EH (cell line): Measurements from ENCODE around the gene XPOT.

Source experiments
- DNase-seq: peaks from one replicate; pipeline ENCODE4 v3.0.0-alpha.2; 2015; ENCODE audit warnings: low read depth

The XPOT gene

DNA sequence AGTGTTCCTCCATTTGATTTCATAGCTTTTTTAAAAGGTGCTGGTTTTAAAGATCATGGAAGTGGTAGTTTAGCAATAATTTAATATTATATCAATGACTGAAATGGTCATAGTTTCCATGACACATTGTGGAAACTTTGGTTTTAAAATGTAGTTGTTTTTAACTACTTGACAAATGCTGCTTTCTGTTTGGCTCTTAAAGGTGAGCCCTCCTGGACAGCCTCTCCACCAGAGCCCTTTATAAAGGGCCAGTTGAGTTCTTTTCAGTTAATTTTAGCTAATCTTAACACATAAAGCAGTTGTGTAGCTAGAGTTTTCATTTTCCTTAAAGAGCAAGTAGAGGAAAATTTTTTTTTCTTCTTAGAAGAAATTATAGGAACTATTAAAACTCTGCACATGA is 14.0 kb downstream of the XPOT start:
- DNase-seq: no peak

DNA sequence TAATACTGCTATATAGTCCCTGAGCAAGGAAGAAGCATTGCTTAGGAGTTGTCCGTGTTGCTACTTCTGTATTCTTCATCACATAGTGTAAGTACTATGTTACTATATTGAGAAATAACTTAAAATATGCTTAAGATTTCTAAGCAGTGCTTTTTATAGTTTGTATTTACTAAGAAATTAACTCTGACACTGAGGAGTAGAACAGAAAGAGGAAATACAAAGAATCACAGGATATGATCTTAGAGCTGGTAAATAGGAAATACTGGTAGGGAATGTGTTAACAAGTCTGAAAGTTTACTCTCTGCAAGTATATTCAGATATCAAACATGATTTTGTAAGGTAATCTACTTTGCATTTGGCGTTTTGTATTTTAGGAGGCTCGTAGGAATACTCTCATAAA is 15.5 kb downstream of the XPOT start:
- no peak for DNase-seq

DNA sequence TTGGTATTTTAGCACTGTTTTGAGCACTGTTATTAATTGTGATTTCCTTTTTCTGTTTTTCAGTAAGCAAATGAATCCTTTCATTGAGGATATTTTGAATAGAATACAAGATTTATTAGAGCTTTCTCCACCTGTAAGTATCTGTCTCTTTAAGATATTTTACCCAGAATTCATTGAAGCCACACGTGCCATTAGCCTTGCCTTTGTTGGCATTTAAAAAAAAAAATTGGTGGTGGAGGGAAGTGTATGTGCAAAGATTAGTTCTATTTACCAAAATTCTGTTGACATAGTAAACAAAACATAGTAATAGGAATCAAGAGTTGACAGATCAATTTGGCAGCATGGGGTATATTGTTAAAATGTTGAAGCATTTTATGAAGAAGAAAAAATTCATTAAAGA is 23.8 kb downstream of the XPOT start:
- no peak for DNase-seq

DNA sequence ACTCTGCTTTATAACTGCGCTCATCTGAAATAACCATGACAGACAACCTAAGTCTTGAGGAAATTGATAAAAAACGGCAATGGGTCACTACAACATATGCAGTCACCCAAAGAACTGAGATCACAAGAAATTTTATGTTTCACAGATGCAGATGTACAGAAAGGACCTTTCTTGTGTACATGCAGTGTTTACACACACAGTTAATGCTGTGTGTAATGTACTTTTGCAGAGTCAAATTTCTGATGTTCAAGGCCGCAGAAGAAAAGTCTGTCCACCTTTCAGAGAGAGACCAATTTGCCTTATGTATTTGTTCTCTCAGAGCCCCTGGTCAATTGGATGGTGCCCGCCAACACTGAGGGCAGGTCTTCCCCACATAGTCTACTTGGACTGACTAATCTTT is 24.8 kb downstream of the XPOT start:
- DNase-seq: no peak

DNA sequence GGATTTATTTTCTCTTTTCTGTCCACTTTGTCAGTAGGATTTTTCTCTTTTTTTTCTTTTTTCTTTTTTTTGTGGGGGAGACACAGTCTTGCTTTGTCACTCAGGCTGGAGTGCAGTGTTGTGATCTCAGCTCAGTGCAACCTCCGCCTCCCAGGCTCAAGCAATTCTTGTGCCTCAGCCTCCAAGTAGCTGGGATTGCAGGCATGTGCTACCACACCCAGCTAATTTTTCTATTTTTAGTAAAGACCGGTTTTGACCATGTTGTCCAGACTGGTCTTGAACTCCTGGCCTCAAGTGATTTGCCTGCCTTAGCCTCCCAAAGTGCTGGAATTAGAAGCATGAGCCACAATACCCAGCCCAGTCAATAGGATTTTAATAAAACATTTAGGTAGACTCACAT is 26.7 kb downstream of the XPOT start:
- DNase-seq: peak; percentile 28

DNA sequence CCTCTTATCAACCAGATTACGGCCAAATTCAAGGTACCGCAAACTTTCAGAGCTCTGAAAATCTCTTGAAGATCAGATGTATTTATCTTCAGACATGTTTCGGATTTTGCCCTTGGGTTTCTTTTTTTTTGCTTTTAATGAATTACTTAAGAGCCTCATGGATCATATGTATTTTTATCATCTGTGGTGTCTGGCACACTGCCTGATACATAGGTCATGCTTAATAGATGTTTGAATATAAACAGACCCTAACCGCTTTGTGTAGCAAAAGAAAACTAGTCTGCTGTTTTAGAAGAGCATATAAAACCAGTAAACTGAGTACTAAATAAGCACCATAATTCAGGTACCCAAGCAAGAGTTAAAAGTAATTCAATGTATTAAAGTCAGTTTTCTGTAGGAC is 27.6 kb downstream of the XPOT start:
- peak; percentile 18 for DNase-seq

DNA sequence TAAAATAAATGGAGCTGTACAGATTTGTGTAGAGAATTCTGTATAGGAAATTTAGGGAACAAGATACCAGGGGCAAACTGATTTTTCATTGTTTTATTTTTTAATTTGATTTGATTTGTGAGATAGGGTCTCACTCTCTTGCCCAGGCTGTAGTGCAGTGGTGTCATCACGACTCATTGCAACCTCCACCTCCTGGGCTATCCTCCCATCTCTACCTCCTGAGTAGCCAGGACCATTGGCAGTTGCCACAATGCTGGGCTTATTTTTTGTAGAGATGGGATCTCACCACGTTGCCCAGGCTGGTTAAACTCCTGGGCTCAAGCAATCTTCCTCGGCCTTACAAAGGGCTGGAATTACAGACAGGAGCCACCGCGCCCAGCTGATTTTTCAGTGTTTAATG is 29.7 kb downstream of the XPOT start:
- no peak for DNase-seq

DNA sequence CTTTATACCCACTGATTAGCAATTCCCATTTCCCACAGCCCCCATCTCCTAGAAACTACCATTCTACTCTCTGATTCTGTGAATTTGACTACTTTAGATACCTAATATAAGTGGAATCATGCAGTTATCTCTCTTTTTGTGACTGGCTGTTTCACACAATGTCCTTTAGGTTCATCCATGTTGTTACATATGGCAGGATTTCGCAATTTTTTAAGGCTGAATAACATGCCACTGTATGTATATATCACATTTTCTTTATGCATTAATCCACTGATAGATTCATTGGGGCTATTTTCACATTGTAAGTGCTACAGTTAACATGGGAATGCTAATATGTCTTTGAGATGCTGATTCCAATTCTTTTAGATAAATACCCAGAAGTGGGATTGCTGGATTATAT is 35.9 kb downstream of the XPOT start:
- DNase-seq: no peak

DNA sequence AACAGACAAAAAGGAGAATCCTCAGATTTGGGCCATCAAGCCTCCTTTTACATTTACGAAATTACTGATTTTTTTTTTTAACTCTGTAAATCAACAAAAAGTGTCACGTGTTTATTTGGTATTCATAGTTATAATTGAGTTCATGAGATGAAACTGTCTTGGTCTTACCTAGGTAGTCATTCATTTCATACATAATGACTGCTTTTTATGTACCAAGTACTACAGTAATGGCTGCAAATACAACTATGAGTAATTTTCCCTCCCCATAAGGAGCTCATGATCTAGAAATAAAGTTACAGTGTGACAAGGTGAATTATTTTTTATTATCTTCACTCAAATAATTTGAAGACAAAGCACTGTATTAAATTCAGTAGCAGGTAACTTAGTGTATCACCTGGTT is 41.3 kb downstream of the XPOT start:
- DNase-seq: no peak

DNA sequence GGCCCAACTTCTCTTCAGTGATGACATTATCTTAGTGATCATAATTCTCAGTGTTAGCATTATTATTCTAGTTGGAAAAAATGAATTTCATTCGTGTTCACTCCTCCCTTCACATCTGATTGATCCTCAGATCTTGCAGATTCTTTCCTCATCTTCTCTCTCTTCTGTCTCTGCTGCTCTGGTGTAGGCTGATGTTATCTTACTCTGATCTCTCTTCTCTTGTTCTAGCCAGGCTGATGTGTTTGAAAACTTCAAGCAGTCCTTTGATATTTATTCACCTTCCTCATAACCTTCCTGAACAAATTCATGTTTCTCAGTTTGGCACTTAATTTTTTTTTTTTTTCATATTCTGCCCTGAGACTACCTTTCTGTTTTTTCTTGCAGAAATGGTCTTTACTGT is 42.1 kb downstream of the XPOT start:
- no peak for DNase-seq

DNA sequence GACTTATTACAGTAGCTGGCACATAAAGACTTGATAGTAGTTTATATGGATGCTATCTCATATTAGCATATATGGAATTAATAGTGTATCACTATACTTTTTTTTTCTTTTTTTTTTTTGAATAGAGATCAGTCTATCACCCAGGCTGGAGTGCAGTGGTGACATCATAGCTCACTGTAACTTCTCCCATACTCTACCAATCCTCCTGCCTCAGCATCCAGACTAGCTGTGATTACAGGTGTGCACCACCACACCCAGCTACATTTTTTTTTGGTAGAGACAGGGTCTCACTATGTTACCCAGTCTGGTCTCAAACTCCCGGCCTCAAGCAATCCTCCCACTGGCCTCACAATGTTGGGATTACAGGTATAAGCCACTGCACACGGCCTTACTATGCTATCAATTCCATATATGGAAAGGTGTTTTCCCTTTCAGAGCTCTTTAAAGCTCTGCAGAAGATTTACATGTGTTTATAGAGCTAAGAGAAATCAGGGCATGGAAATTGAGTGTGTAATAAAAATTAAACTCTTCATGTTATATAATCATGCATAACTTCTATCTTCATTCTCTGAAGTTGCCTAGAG is 46.0 kb downstream of the XPOT start:
- no peak for DNase-seq

DNA sequence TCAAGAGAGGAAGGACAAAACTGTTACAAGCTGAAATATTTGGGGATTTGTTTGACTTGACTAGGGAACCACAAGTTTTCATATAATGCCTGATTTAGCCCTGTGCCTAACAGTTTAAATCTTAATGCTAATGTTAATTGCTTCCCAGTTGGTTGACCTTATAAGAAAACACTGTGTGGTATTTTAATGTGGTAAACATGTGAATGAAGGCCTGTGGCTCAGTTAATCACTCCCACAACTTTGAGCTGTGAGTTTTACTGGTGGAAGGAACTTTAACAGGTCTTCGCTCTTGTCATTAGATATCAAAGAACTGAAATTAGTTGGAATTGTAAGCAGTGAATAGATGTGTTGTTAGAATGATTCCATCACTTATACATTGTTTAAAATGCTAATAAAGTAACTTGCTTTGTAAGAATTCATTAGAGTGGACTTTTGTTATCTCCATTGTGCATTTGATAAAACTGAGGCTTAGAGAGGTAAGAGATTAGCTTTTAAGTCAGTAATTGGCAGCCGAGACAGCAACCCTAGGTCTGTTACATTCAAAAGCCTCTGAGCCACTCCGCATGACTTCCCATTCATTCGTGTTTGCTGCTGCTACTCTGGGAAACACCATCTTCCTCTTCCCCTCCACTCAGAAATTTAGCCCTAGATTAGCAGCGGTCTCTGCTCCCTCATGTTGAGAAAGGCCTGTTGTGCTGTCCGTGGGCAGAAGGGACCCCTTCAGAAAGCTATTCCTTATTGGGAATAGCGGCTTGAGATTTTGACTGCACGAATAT is 46.7 kb downstream of the XPOT start:
- peak; percentile 34 for DNase-seq

DNA sequence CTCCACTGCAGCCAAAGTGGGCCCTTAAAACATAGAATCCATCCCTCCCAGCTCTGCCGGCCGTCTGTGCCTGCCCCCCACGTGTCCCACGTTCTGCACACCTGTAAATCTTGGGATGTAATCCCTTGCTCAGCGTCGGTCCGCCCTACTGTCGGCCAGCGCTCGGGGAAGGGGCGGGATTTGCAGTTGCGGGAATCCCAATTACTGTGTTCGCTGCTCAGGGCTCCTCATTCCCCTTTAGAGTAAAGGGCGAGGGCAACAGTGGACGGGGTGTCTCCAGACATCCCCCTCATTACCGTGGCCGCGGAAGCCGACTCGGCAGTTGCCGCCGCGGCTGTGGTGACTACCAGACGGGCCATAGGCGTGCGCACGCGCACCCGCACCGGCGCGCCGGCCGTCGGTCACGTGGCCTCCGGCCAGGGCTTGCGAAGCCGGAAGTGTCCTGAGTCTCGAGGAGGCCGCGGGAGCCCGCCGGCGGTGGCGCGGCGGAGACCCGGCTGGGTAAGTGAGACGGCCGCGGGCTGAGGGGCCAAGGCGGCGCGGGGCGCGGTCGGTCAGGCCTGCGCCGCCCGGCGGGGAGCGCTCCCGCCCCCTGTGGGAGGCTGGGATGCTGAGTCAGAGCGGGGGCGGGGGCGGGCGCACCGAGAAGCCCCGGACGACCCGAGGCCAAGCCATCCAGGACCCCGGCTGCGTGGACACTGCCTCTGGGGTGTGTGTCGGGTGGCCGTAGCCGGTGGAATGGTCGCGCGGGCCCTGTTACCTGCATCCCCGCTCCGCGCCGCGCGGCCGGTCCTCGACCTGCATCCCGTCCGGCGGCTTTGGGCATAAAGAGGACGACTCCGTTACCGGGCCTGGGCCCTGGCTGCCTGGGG is 47.7 kb downstream of the XPOT start, which contains the start of gene TBK1:
TSS of gene TBK1 (plus strand) at position 434 of the 872 bp plus-strand sequence. CDS start 3,751 bp downstream, outside the sequence.
- peak; percentile 88 for DNase-seq

DNA sequence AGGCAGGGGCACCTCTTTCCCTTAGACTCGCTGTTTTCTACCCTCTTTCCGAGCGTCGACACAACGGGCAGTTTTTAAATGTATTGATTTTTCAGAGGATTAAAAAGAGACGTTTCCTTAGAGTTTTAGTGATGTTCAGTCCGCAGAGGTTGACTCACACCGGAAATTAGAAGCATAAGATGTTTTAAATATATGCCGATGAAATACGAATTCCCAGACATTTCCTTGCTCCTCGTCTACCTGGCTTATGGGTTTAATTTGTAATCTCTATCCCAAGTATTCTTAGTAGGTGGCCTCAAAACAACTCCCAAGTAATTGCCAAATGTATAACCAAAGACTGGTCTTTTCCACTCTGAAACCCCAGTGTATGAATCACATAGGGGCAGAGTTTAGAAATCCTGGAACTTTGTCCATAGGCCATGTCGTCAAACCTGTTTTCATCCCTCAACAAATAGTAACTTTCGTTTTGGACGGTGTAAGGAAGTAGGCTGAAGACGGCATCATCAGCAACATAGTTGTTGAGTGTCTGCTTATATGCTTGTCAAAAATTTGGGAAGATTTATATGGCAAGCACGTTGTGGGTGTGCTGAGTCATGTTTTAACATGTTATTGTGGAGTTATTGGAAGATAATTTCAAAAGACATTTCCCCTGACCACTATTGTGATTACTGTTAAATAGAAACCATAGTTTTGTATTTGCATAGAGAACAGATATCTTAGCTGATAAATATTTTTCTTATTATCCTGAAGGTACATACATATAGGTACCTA is 48.6 kb downstream of the XPOT start:
- DNase-seq: peak; percentile 81

DNA sequence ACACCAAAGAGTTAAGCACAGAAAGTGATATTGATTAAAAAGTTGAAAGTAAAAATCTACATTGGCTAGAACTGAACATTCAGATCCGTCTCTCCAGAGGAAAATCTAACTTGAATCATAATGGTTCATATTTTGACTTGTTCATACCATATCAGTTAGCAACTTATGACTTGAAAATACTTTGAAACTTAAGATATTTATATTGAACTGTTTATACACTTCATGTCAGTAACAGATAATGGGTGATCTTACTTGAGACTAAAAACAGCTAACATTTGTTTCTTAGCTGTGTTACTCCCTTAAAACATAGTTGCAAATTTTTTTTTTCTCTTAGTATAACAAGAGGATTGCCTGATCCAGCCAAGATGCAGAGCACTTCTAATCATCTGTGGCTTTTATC is 51.3 kb downstream of the XPOT start:
- no peak for DNase-seq

DNA sequence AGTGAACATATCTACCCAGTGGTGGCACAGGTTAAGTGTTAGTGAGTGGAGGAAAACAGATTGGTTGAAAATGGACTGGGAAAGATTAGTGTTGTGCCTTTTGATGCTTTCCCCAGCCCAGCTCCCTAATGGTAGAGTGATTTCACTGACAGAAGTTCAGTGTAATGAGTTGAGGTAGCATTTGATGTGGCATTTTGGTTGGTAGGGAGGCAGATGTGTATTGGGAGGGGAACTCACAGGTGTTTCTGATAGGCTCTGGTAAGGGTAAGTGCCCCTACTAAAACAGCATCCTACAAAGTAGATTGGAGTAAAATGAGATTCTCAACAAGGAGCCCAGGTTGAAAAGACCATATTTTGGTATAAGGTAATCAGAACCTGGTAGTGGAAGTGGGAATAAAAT is 51.9 kb downstream of the XPOT start:
- no peak for DNase-seq

DNA sequence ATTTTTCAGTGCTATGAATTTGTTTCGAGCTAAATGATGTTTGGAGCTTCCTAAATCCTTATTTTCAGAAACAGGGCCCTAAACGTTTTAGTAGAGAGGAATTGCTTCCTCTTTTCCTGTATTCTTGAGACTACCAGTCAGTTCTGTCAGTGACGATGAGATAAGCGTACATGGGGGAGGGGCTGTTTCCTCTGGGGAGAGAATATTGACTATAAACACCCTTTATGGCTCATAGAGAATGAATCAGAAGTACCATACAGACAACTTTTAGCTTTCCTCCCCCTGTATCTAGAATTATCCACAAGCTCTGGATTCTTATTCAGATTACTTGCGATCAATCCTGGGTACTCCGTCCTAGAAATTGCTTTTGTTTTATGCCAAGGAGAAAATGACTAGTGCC is 52.8 kb downstream of the XPOT start:
- DNase-seq: no peak

DNA sequence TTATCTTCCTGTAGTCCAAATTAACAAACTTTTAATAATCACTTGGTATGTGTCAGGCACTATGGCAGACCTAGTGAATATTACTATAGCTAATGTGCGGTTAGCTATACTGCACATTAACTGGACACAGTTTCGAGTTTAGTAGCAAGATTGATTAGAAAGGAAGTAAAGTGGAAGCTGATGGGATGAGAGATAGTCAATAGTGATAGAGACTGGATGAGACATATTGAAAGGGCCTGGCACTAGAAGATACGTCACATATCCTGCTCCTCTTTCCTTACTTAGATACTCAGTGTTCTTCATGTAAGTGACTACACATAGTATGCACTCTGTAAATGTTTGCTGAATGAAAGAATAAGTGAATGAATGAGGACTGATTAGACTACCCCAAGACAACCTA is 53.3 kb downstream of the XPOT start:
- no peak for DNase-seq

DNA sequence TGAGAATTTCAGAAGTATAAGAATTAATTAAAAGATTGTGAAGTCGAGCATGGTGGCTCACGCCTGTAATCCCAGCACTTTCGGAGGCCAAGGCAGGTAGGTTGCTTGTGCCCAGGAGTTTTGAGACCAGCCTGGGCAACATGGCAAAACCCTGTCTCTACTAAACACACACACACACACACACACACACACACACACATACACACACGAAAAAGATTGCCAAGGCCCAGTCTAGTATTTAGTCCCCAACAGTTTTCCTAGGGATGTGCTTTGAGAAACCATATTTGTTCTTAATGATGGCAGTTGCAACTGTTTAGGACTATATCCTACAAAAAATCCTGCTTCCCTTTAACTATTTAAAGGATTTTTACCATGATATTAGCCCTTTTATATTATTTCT is 53.7 kb downstream of the XPOT start:
- no peak for DNase-seq

DNA sequence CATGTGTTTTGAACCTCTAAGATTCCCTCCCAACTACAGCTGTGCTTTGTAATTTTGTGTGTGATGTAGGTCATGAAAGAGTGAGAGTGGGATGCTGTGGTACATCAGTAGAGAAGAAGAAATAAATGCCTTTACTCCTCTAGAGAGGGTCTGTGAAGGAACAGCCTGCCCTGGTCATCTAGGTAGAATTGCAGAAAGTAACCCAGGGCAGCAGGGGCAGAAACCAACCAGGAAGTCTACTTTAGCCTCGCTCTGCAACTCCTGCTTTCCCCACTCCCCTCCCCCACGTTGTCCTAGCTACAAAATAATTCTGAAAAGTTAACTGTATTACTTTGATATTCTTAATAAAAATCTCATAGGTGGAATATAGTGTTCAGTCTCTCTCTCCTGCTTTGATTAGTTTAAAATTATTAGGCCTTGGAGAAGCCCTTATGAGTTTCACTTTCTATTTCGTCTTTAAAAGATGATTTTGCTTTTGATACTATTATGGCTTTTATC is 55.3 kb downstream of the XPOT start:
- DNase-seq: no peak

DNA sequence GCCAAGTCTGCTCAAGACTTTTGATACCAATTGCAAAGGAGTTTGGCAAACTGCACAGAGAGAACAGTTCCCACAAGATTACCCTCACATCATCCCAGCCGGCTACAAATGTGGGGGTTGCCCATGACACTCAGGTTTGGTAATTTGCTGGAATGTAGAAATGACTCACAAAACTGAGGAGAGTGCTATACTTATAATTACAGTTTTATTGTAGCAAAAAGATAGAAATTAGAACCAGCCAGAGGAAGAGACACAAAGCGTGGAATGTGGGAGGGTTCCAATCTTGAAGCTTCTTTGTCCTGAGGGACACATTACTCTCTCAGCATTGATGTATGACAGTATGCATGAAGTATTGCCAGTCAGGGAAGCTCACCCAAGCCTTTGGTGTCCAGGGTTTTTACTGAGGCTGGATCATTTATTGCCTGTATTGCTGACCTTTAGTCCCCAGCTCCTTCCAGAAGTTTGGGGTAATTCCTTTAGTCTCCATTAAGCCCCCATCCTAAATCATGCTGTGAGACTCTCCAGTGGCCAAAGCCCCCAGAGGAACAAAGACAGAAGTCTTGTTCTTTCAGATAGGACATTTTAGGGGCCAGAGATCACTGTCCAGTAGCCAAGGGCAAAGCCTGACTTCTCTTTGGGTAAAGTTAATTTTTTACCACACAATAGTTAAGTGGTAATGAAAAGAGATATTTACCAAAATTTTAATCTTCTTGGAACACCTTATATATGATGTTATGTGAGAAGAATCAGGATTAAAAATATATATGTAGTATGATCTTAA is 57.6 kb downstream of the XPOT start:
- peak; percentile 95 for DNase-seq
